DOHH2 (cell line): ENCODE measurements around the gene OMP.

ENCODE experiments used
- H3F3A ChIP-seq: fragments of 200-600 bp; sonication (generic), shearing (Covaris generic); 2 replicates; pipeline ENCODE4 v1.6.0; 2016; ENCODE audit warnings: antibody characterized with exemption, mild to moderate bottlenecking; ENCODE audit not compliant: control insufficient read depth, insufficient read depth
- H3K27ac ChIP-seq: fragments of 200-600 bp; sonication (generic); 2 replicates; pipeline ENCODE4 v1.5.1; 2014; ENCODE audit warnings: low read depth, mild to moderate bottlenecking, low read length, moderate library complexity
- H3K27me3 ChIP-seq: fragments of 200-600 bp; sonication (generic); 2 replicates; pipeline ENCODE4 v1.6.1; 2014; ENCODE audit warnings: mild to moderate bottlenecking, low read length, mixed read lengths; ENCODE audit not compliant: control insufficient read depth
- H3K36me3 ChIP-seq: fragments of 200-600 bp; sonication (generic); 2 replicates; pipeline ENCODE4 v1.6.1; 2014; ENCODE audit warnings: mild to moderate bottlenecking, low read length, moderate library complexity, mixed read lengths; ENCODE audit not compliant: control insufficient read depth
- H3K4me1 ChIP-seq: fragments of 200-600 bp; sonication (generic); 2 replicates; pipeline ENCODE4 v1.6.1; 2014; ENCODE audit warnings: mild to moderate bottlenecking, low read length, mixed read lengths; ENCODE audit not compliant: control insufficient read depth
- H3K4me2 ChIP-seq: fragments of 200-600 bp; sonication (generic); 2 replicates; pipeline ENCODE4 v1.6.0; 2014; ENCODE audit warnings: mild to moderate bottlenecking, low read length, moderate library complexity
- H3K4me3 ChIP-seq: fragments of 200-600 bp; sonication (generic); 2 replicates; pipeline ENCODE4 v1.5.1; 2014; ENCODE audit warnings: mild to moderate bottlenecking, low read length, mixed read lengths
- H3K79me2 ChIP-seq: fragments of 200-600 bp; sonication (generic); 2 replicates; pipeline ENCODE4 v1.6.1; 2014; ENCODE audit warnings: mild to moderate bottlenecking, low read length, mixed read lengths; ENCODE audit not compliant: control insufficient read depth
- H3K9me2 ChIP-seq: fragments of 200-600 bp; sonication (generic); replicated peaks from 2 replicates; pipeline ENCODE4 v1.6.1; 2014; ENCODE audit warnings: mild to moderate bottlenecking, low read length, mixed read lengths; ENCODE audit not compliant: control insufficient read depth
- H3K9me3 ChIP-seq: fragments of 200-600 bp; sonication (generic); 2 replicates; pipeline ENCODE4 v1.6.1; 2014; ENCODE audit warnings: antibody characterized with exemption, low read length, mixed read lengths; ENCODE audit not compliant: control insufficient read depth, insufficient read depth
- H4K20me1 ChIP-seq: fragments of 200-600 bp; sonication (generic); 2 replicates; pipeline ENCODE4 v1.6.0; 2014; ENCODE audit warnings: low read depth, mild to moderate bottlenecking, antibody characterized with exemption, low read length, moderate library complexity; ENCODE audit not compliant: control insufficient read depth, insufficient read depth
- CTCF ChIP-seq: fragments of 200-600 bp; sonication (generic); IDR thresholded peaks from one replicate; pipeline ENCODE4 v1.5.1; 2014; ENCODE audit warnings: antibody characterized with exemption, mild to moderate bottlenecking, low read depth, low read length; ENCODE audit not compliant: poor library complexity, severe bottlenecking
- EZH2phosphoT487 ChIP-seq: fragments of 200-600 bp; sonication (generic); IDR thresholded peaks from 2 replicates; pipeline ENCODE4 v1.6.1; 2017; ENCODE audit warnings: borderline replicate concordance, mild to moderate bottlenecking, antibody characterized with exemption, low read length, moderate library complexity, mixed read lengths

The OMP gene

DNA sequence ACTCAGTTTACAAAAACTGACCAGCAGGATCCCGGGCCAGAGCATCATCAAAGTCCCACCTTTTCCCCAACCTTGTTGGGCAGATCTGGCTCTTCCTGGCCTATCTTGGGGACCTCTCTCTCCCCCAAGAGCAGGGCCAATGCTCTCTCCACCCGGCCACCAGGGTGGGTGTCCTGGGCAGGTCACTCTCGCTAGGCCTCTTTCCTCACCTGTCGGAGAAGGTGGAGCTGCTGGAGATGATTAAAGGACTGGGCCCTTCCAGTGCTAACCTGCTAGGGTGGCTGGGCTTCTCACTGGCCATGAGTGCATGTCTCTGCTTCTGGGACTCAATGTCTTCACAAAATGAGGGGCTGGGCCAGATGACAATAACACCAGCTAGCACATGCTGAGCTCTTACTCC, 38.8 kb upstream of the OMP start:
- H3K27ac ChIP-seq: no peak overlapping the region
- H3K9me3 ChIP-seq: no peaks in the 10 kb centered on the region; the same call in 1 of the 2 replicates
- no peak for TF ChIP-seq EZH2phosphoT487
- no peak for TF ChIP-seq CTCF
- no peaks in the 10 kb centered on the region for H3K79me2 ChIP-seq
- peaks cover 24% of the 10 kb centered on the region for H3K27me3 ChIP-seq
- H3K9me2 ChIP-seq: no peaks in the 10 kb centered on the region
- peaks cover 10% of the 10 kb centered on the region for H3K4me1 ChIP-seq
- H3K4me2 ChIP-seq: no peak overlapping the region
- H3F3A ChIP-seq: no peaks in the 10 kb centered on the region
- no peak overlapping the region for H3K4me3 ChIP-seq
- H4K20me1 ChIP-seq: no peaks in the 10 kb centered on the region
- no peaks in the 10 kb centered on the region for H3K36me3 ChIP-seq

- no peaks in the 10 kb centered on the region for H3K36me3 ChIP-seq
- no peaks in the 10 kb centered on the region for H3K79me2 ChIP-seq
- H3K4me1 ChIP-seq: peaks cover 10% of the 10 kb centered on the region
- H3K4me3 ChIP-seq: no peak overlapping the region
- no peaks in the 10 kb centered on the region for H3K9me2 ChIP-seq
- H3K27ac ChIP-seq: no peak overlapping the region
- TF ChIP-seq EZH2phosphoT487: no peak
- TF ChIP-seq CTCF: no peak
- H3F3A ChIP-seq: no peaks in the 10 kb centered on the region
- no peaks in the 10 kb centered on the region; the same call in 1 of the 2 replicates for H3K9me3 ChIP-seq
- H4K20me1 ChIP-seq: no peaks in the 10 kb centered on the region
- no peak overlapping the region for H3K4me2 ChIP-seq
- H3K27me3 ChIP-seq: peaks cover 30% of the 10 kb centered on the region
Measured at GRCh38 chr11:77064648-77065217, 37.9 kb upstream of the OMP start.

- Histone ChIP-seq H3K9me2 (no peaks in the 10 kb centered on the region), H4K20me1 (no peaks in the 10 kb centered on the region), H3K27me3 (peaks cover 22% of the 10 kb centered on the region), H3K4me2 (peak overlapping the region; percentile 94), H3K36me3 (no peaks in the 10 kb centered on the region), H3K4me1 (peaks cover 10% of the 10 kb centered on the region), H3K4me3 (peak overlapping the region; percentile 80), H3K9me3 (no peaks in the 10 kb centered on the region; the same call in 1 of the 2 replicates), H3K79me2 (no peaks in the 10 kb centered on the region), H3F3A (no peaks in the 10 kb centered on the region), H3K27ac (no peak overlapping the region)
- TF ChIP-seq CTCF: no peak
- no peak for TF ChIP-seq EZH2phosphoT487
Measured at GRCh38 chr11:77065878-77066228, 36.8 kb upstream of the OMP start.
